DOHH2 (cell line): ENCODE results near the gene ADAMTS12.

Source experiments
- H3F3A ChIP-seq: fragments of 200-600 bp; sonication (generic), shearing (Covaris generic); 2 replicates; pipeline ENCODE4 v1.6.0; 2016; ENCODE audit warnings: antibody characterized with exemption, mild to moderate bottlenecking; ENCODE audit not compliant: control insufficient read depth, insufficient read depth
- H3K27ac ChIP-seq: fragments of 200-600 bp; sonication (generic); 2 replicates; pipeline ENCODE4 v1.5.1; 2014; ENCODE audit warnings: low read depth, mild to moderate bottlenecking, low read length, moderate library complexity
- H3K27me3 ChIP-seq: fragments of 200-600 bp; sonication (generic); 2 replicates; pipeline ENCODE4 v1.6.1; 2014; ENCODE audit warnings: mild to moderate bottlenecking, low read length, mixed read lengths; ENCODE audit not compliant: control insufficient read depth
- H3K36me3 ChIP-seq: fragments of 200-600 bp; sonication (generic); 2 replicates; pipeline ENCODE4 v1.6.1; 2014; ENCODE audit warnings: mild to moderate bottlenecking, low read length, moderate library complexity, mixed read lengths; ENCODE audit not compliant: control insufficient read depth
- H3K4me1 ChIP-seq: fragments of 200-600 bp; sonication (generic); 2 replicates; pipeline ENCODE4 v1.6.1; 2014; ENCODE audit warnings: mild to moderate bottlenecking, low read length, mixed read lengths; ENCODE audit not compliant: control insufficient read depth
- H3K4me2 ChIP-seq: fragments of 200-600 bp; sonication (generic); 2 replicates; pipeline ENCODE4 v1.6.0; 2014; ENCODE audit warnings: mild to moderate bottlenecking, low read length, moderate library complexity
- H3K4me3 ChIP-seq: fragments of 200-600 bp; sonication (generic); 2 replicates; pipeline ENCODE4 v1.5.1; 2014; ENCODE audit warnings: mild to moderate bottlenecking, low read length, mixed read lengths
- H3K79me2 ChIP-seq: fragments of 200-600 bp; sonication (generic); 2 replicates; pipeline ENCODE4 v1.6.1; 2014; ENCODE audit warnings: mild to moderate bottlenecking, low read length, mixed read lengths; ENCODE audit not compliant: control insufficient read depth
- H3K9me2 ChIP-seq: fragments of 200-600 bp; sonication (generic); replicated peaks from 2 replicates; pipeline ENCODE4 v1.6.1; 2014; ENCODE audit warnings: mild to moderate bottlenecking, low read length, mixed read lengths; ENCODE audit not compliant: control insufficient read depth
- H3K9me3 ChIP-seq: fragments of 200-600 bp; sonication (generic); 2 replicates; pipeline ENCODE4 v1.6.1; 2014; ENCODE audit warnings: antibody characterized with exemption, low read length, mixed read lengths; ENCODE audit not compliant: control insufficient read depth, insufficient read depth
- H4K20me1 ChIP-seq: fragments of 200-600 bp; sonication (generic); 2 replicates; pipeline ENCODE4 v1.6.0; 2014; ENCODE audit warnings: low read depth, mild to moderate bottlenecking, antibody characterized with exemption, low read length, moderate library complexity; ENCODE audit not compliant: control insufficient read depth, insufficient read depth
- EZH2phosphoT487 ChIP-seq: fragments of 200-600 bp; sonication (generic); IDR thresholded peaks from 2 replicates; pipeline ENCODE4 v1.6.1; 2017; ENCODE audit warnings: borderline replicate concordance, mild to moderate bottlenecking, antibody characterized with exemption, low read length, moderate library complexity, mixed read lengths
- TF ChIP-seq, protein P1 (sequence below): fragments of 200-600 bp; sonication (generic); IDR thresholded peaks from one replicate; pipeline ENCODE4 v1.5.1; 2014; ENCODE audit warnings: antibody characterized with exemption, mild to moderate bottlenecking, low read depth, low read length; ENCODE audit not compliant: poor library complexity, severe bottlenecking

ADAMTS12 gene

DNA sequence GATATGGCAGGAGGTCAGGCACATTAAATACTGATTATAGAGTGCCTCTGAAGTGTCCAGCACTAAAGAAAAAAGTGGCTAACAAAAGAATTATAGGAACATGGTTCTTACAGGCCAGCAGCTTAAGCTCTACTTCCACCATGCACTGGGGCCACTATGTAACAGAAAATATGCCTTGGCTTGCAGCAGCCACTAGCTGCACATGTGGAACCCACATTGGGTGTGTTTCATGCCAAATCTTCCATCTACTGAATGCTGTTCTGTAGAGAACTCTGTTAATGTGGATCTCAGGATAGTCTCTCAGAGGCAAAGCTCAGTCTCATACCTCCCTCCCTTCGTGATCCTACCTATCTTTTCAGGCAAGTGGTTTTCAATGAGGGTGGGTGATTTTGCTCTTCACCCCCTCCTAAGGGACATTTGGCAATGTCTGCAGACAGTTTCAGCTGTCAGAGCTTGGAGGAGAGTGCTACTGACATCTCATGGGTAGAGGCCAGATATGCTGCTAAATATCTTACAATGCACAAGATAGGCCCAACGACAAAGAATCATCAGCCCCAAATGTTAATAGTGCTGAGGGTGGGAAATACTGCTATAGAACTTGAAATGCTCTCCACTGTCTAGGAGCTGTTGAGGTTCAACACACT lies 232.1 kb downstream of the ADAMTS12 start:
- no peaks in the 10 kb centered on the region for H4K20me1 ChIP-seq
- no peak overlapping the region for H3K27ac ChIP-seq
- no peaks in the 10 kb centered on the region for H3K36me3 ChIP-seq
- H3K4me2 ChIP-seq: no peak overlapping the region
- H3K4me1 ChIP-seq: no peaks in the 10 kb centered on the region
- no peaks in the 10 kb centered on the region for H3F3A ChIP-seq
- TF ChIP-seq, protein P1, sequence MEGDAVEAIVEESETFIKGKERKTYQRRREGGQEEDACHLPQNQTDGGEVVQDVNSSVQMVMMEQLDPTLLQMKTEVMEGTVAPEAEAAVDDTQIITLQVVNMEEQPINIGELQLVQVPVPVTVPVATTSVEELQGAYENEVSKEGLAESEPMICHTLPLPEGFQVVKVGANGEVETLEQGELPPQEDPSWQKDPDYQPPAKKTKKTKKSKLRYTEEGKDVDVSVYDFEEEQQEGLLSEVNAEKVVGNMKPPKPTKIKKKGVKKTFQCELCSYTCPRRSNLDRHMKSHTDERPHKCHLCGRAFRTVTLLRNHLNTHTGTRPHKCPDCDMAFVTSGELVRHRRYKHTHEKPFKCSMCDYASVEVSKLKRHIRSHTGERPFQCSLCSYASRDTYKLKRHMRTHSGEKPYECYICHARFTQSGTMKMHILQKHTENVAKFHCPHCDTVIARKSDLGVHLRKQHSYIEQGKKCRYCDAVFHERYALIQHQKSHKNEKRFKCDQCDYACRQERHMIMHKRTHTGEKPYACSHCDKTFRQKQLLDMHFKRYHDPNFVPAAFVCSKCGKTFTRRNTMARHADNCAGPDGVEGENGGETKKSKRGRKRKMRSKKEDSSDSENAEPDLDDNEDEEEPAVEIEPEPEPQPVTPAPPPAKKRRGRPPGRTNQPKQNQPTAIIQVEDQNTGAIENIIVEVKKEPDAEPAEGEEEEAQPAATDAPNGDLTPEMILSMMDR: no peak
- no peak for TF ChIP-seq EZH2phosphoT487
- no peaks in the 10 kb centered on the region for H3K9me3 ChIP-seq
- no peaks in the 10 kb centered on the region for H3K27me3 ChIP-seq
- no peak overlapping the region for H3K4me3 ChIP-seq
- H3K79me2 ChIP-seq: no peaks in the 10 kb centered on the region
- no peaks in the 10 kb centered on the region for H3K9me2 ChIP-seq

DNA sequence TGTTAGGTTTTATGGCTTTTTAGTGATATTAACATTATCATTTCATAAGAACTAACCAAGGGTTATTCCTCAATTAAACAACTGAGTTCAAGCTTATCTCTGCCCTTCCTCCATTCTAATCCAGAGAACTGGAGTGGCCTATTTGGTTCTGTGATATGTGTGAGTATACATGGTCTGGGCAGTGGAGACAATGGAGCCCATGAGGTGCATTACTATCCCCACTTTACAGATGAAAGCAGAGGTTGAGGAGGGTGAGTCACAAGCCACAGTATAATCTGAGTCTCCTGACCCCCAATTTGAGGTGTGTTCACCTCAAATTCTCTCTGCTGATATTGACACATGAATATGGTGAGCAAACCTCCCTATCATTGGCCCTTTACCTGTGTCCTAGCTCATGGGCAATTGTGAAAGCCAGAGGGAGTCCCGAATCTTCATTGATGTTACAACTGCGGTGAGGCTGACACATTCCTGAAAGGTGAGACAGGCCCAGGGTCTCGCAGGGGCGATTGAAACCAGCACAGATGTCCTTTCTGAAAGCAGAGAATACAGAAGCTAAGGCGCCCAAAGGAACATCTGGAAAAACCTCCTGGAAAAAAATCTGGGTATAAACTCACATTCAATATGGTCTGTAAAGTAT lies 233.9 kb downstream of the ADAMTS12 start:
- TF ChIP-seq, protein P1: no peak
- no peak for TF ChIP-seq EZH2phosphoT487
- Histone ChIP-seq H3K79me2 (no peaks in the 10 kb centered on the region), H3K9me2 (no peaks in the 10 kb centered on the region), H4K20me1 (no peaks in the 10 kb centered on the region), H3K27me3 (no peaks in the 10 kb centered on the region), H3K9me3 (no peaks in the 10 kb centered on the region), H3K4me2 (no peak overlapping the region), H3K4me3 (no peak overlapping the region), H3K4me1 (no peaks in the 10 kb centered on the region), H3K27ac (no peak overlapping the region), H3K36me3 (no peaks in the 10 kb centered on the region), H3F3A (no peaks in the 10 kb centered on the region)

- H4K20me1 ChIP-seq: no peaks in the 10 kb centered on the region
- no peak overlapping the region for H3K4me2 ChIP-seq
- H3K27ac ChIP-seq: no peak overlapping the region
- H3K36me3 ChIP-seq: no peaks in the 10 kb centered on the region
- H3K9me3 ChIP-seq: no peaks in the 10 kb centered on the region
- TF ChIP-seq, protein P1: no peak
- TF ChIP-seq EZH2phosphoT487: no peak
- no peaks in the 10 kb centered on the region for H3K79me2 ChIP-seq
- no peaks in the 10 kb centered on the region for H3K4me1 ChIP-seq
- no peaks in the 10 kb centered on the region for H3F3A ChIP-seq
- H3K27me3 ChIP-seq: no peaks in the 10 kb centered on the region
- H3K4me3 ChIP-seq: no peak overlapping the region
- no peaks in the 10 kb centered on the region for H3K9me2 ChIP-seq
Observed at GRCh38 chr5:33657176-33657575, 234.6 kb downstream of the ADAMTS12 start.
